Fibroblast of peridontal ligament (primary cell): Measurements from ENCODE around the gene MYLK3.
A peak's percentile ranks its signal among the peaks of the same experiment; 100 is the strongest.

Experiments
- DNase-seq: peaks from one replicate; pipeline ENCODE4 v3.0.0-alpha.2; 2010; ENCODE audit errors: extremely low read depth

The MYLK3 gene

DNA sequence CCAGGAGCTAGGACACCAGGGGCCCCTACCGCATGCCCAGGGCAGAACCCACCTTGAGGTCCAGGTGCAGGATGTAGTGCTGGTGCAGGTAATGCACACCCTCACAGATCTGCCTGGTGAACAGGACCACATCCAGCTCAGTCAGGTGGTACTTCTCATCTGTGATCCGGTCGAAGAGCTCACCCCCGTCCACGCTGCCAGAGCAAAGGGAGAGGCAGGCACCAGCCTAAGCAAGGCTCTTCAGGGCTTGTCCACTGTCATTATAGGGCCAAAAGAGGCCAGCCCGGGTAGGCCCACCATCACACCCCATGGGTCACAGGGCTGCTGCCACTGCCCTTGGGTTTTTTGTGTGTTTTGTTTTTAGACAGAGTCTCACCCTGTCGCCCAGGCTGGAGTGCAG lies 21.0 kb downstream of the MYLK3 start:
- DNase-seq = no peak

- no peak for DNase-seq
Observed at GRCh38 chr16:46721885-46722284, 26.3 kb downstream of the MYLK3 start.

DNA sequence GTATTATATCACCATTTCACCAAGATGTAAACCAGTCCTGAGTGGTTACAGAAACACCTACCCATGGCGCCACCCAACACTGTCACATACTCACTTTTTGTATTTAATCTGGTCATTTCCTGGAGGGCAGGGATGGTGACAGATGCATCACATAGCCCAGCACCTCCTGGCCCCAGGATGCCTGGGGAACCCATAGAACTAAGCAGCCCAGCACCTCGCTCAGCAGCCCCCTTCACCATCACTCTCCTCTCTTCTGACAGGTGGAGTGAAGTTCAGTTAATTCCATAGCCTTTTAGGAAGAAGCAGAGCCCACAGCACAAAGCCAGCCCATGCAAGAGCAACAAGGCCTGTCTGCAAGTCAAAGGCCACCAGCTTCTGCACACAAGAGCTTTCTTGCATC lies 27.5 kb downstream of the MYLK3 start:
- DNase-seq = no peak

DNA sequence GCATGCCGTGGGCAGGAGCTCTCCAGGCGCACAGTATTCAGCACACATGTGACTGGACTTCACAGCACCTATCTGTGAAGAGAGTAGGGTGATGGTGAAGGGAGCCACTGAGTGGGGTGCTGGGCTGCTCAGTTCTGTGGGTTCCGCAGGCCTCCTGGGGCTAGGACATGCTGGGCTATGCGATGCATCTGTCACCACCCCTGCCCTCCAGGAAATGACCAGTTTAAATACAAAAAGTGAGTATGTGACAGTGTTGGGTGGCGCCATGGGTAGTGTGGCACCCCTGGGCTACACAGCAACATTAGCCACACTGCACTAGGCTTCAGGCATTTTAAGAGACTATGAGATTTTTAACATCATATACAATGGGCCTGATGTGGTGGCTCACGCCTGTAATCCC lies 28.6 kb downstream of the MYLK3 start:
- no peak for DNase-seq

DNA sequence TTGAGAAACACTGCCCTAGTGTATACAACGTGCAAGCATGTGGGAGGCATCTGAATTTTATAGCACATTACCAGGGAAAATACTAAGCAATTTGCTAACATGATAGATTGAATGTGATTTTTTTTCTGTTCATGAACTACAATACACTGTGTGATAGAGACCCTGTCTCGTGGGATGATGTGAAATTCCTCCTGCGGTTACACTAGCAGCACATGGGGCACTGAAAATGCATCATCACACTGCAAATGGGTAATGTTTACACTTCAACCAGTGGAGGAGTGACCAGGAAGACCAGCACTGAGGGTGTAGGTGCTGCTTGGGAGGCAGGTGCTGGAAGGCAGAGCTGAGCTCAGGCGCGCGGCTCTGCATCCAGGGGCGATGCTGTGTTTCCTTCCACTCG lies 29.9 kb downstream of the MYLK3 start:
- DNase-seq = no peak

DNA sequence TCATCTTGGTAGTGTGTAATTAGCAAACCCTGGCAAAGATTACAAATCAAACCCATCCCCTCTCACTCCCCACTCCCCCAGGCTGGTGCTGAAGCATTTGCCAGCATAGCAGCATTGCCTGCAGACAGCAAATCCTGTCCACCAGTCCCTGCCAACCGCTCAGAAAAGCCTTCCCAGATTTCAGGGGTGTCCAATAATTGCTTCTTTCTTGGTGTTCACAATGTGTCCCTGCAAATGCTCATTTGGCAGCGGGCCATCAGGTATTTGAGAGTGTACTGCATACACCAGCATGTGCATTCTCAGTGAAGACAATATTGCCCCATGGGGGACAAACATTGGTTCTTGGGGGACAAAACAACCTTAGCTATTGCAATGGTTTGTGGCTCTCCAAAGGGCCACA lies 30.5 kb downstream of the MYLK3 start:
- no peak for DNase-seq

- no peak for DNase-seq
Observed at GRCh38 chr16:46715769-46716305, 32.3 kb downstream of the MYLK3 start.

DNA sequence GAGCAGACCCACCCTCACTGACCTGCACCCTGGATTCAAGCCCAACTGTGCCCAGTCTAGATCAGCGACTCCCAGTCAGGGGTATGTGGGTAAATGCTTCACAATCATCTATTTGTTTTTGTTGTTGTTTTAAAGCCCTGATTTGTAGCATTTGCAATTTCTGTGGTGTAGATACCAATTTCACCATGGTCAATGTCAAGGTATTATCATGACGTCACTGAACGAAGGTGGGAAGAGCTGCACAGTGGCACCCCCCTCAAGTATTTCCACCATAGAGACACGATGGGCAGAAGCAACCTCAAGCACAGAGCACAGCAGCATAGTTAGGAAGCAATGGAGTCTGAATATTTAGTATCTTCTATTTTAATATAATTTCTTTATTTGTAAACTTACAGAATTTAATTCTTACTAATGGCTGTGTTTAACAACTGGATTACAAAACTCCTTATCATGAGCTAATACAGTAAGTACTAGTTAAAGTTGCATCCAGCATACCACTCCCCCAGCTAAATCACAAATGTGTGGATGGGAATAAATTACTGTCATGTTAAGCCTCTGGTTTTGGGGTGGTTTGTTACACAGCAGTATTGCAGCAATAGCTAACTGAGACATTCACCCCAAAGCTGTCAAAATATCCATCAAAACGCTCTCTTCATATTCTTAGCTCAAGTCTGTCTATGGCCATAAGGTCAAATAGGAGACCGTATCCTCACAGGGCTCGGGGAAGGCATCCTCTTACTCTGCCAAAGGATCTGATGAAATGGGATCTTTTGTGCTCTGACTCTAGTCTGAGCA lies 33.1 kb downstream of the MYLK3 start:
- DNase-seq = no peak

GRCh38 chr16:46713634-46714033 lies 34.5 kb downstream of the MYLK3 start:
- DNase-seq = no peak

DNA sequence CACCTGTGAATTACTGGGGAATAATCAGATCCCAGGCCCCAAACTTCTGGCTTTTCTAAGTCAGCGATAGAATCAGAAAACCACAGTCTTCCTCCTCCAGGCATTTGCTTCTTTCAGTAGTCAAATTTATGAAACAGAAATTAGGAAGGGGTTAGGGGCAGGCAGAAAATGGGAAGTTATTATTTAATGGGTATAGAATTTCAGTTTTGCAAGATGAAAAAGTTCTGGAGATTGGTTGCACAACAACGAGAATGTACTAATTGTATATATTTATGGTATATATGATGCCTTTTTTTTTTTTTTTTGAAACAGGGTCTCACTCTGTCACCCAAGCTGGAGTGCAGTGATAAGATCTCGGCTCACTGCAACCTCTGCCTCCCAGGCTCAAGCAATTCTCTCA lies 35.2 kb downstream of the MYLK3 start:
- no peak for DNase-seq

DNA sequence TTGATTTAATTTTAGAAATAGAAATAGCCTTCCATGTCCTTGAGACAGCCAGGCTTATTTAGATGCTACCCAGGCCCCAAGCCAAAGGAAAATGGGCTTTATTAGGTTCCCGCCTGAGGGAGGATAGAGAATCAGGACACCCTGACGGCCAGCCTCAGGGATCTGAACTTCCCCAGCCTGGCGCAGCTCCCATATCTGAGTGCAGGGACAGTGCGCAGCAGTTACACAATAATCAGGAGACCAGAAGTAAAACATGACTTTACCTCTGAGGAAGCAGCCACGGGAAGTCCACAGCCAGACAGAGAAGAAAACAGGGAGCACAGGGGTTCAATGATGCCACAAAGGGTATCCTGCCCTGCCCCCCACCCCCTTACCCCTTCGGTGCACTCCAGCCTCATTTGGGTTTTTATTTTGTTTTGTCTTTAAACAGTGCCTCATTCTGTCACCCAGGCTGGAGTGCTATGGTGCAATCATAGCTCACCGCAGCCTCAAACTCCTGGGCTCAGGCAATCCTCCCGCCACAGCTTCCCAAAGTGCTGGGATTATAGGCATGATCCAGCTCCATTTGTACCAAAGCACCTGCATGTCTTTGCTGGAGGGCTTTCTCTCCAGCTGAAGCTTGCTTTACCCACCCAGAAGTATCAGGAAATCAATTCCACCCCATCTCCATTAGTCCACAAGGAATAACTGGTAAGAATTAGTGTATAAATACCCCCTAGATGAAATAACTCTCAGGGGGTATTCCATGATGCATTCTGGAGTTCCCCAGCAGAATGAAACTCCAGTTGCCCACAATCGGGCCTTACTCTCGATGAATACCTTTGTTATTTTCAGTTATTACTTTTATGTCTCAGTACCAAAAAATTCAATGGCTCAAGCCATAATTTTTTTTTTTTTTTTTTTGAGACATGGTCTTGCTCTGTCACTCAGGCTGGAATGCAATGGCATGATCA lies 36.8 kb downstream of the MYLK3 start:
- DNase-seq = no peak

DNA sequence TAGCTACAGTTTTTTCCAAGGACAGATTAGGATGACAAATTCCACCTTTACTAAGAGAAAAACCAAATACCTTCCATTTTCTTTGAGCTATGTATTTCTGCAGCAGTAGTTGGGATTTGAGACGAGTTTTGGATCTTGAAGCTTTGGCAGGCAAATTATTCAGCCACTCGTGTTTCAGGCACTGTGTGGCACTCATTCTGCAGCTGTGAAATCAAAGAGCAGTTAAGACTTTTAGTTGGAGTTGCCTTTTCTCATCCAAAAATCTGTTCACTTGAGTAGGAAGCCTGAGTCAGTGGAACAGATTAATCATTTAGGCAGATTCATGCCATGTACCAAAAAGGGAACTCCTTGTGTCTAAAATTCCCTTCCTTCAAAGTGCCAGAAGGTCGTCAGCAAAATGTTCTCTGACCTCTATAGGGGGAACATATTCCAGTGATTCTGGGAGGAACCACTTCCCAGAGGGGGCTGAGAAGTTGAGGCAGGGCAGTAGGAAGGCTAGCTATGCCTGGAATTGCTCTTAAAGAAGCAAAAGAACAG lies 38.6 kb downstream of the MYLK3 start:
- DNase-seq = no peak

GRCh38 chr16:46706642-46707041 lies 41.5 kb downstream of the MYLK3 start:
- DNase-seq = no peak

GRCh38 chr16:46702030-46702429 lies 46.1 kb downstream of the MYLK3 start:
- DNase-seq = no peak

DNA sequence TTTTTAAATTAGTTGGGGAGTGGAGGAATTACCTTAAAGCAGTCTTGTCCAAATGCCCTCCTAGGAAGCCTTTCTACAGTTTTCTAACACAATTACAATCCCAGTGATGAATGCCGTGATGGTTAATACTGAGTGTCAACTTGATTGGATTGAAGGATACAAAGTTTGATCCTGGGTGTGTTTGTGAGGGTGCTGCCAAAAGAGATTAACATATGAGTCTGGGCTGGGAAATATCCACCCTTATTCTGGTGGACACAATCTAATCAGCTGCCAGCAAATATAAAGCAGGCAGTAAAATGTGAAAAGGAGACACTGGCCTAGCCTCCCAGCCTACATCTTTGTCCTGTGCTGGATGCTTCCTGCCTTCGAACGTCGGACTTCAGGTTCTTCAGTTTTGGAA lies 46.5 kb downstream of the MYLK3 start:
- DNase-seq = no peak

GRCh38 chr16:46700048-46700447 lies 48.1 kb downstream of the MYLK3 start:
- DNase-seq = no peak

DNA sequence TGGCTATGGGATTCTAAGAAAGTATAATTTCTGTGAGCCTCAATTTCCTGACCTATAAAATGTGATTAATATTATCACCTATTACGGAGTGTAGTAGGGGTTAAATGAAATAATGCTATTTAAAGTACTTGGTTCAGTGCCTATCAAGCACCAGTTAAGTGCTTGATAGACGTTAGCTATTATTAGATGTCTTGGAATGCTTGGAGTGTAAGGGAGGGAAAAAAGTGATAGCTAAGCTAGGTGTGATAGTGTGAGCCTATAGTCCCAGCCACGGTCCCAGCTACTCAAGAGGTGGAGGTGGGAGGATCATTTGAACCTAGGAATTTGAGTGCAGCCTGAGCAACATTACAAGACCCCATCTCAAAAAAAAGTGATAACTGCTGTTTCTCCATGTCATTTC lies 51.2 kb downstream of the MYLK3 start:
- no peak for DNase-seq

- no peak for DNase-seq
Observed at GRCh38 chr16:46695937-46696336, 52.2 kb downstream of the MYLK3 start.

- no peak for DNase-seq
Observed at GRCh38 chr16:46693598-46693997, 54.5 kb downstream of the MYLK3 start.

DNA sequence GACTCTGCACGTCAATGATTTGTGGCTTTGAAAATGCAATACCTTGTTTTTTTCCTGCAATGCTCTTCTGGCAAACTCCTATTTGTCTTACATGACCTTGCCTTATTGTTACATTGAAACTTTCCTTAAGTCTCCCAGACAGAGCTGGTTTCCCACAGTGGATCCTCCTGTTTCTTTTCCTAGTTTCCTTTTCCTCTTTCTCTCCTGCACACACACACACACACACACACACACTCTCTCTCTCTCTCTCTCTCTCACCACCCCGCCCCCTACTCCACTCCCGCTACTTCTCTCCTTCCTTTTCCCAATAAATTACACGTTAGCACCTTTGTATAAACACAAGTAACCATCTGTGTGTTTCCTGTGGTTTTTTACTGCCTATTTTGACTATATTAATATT lies 56.4 kb downstream of the MYLK3 start:
- DNase-seq = peak; percentile 63

DNA sequence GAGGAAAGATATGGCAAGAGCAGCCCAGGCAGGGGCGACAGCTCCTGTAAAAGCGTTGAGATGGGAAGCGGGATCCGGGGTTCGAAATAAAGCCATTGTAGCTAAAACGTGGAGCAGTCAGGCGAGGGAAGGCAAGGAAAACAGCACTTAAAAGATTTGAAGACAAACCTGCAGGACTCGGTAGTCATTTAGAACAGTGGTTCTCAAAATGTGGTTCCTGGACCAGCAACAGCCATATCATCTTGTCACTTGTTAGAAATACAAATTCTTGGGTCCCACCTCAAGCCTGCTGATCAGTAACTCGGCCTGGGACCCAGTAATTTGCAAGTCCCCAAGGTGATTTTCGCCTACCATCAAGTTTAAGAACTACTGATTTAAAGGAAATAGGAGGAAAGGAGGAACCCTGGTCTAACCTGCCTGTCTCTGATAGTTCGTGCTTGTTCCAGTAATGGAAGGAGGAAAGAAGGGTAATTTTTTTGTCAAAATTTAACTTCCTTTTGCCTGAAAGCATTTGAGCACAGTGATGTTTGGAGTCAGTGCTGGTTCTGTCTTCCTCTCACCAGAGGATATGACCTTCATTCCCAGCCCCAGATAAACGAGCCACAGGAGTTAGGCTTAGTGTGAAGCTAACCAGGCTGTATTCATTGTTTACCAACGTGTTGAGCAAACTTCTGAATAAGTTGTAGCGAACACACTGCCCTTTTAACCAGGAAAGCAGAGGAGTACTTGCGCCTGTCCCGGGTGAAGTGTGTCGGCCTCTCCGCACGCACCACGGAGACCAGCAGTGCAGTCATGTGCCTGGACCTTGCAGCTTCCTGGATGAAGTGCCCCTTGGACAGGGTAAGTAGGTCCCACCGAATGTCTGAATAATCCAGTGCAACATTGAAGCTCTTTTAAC lies 57.6 kb downstream of the MYLK3 start:
- peak; percentile 21 for DNase-seq
